ENCODE data around the gene PET100.

The PET100 gene

DNA sequence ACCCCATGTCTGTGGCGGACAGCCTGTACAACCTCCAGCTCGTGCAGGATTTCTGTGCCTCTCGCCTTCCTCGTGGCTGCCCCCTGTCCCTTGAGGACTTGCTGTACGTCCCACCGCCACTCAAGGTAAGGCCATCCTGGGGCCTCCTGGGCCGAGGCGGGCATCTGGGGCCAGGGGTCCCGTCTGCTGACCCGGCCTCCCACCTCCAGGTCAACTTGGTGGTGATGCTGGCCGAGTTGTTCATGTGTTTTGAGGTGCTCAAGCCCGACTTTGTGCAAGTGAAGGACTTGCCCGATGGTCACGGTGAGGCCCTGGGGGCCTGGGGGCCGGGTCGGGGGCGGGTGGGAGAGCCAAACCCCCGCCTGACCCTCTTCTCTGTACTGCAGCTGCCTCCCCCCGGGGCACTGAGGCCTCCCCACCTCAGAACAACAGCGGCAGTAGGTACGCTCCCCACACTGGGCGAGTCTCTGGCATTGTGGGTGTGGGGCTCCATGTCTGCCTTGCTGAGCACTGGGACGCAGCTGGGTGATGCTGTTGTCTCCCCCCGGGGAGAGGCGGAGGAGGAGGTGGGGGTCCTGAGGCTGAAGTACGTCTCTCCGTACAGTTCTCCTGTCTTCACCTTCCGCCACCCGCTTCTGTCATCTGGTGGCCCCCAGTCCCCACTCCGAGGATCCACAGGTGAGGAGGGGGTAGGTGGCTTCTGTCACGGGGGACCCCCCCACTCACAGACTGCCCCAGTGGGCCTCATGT lies 18.9 kb upstream of the PET100 start:
- intact Hi-C loops (cut with DNase I), result no loop called here
- no peak for DNase-seq

DNA sequence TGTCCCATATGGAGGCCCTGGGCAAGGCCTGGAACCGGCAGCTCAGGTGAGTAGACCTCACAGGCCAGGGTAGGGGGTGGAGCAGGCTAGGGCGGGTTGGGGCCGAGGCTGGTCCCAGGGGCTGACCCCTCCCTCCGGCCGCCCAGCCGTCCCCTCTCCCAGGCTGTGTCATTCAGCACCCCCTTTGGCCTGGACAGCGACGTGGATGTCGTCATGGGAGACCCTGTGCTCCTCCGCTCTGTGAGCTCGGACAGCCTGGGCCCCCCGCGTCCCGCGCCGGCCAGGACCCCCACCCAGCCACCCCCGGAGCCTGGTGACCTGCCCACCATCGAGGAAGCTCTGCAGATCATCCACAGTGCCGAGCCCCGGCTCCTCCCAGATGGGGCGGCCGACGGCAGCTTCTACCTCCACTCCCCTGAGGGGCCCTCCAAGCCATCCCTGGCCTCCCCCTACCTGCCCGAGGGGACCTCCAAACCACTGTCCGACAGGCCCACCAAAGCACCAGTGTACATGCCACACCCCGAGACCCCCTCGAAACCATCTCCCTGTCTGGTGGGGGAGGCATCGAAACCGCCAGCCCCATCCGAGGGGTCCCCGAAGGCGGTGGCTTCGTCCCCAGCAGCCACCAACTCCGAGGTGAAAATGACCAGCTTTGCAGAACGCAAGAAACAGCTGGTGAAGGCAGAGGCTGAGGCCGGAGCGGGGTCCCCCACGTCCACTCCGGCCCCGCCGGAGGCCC lies 17.9 kb upstream of the PET100 start:
- intact Hi-C loops (cut with DNase I), result no loop called here
- DNase-seq, result no peak

DNA sequence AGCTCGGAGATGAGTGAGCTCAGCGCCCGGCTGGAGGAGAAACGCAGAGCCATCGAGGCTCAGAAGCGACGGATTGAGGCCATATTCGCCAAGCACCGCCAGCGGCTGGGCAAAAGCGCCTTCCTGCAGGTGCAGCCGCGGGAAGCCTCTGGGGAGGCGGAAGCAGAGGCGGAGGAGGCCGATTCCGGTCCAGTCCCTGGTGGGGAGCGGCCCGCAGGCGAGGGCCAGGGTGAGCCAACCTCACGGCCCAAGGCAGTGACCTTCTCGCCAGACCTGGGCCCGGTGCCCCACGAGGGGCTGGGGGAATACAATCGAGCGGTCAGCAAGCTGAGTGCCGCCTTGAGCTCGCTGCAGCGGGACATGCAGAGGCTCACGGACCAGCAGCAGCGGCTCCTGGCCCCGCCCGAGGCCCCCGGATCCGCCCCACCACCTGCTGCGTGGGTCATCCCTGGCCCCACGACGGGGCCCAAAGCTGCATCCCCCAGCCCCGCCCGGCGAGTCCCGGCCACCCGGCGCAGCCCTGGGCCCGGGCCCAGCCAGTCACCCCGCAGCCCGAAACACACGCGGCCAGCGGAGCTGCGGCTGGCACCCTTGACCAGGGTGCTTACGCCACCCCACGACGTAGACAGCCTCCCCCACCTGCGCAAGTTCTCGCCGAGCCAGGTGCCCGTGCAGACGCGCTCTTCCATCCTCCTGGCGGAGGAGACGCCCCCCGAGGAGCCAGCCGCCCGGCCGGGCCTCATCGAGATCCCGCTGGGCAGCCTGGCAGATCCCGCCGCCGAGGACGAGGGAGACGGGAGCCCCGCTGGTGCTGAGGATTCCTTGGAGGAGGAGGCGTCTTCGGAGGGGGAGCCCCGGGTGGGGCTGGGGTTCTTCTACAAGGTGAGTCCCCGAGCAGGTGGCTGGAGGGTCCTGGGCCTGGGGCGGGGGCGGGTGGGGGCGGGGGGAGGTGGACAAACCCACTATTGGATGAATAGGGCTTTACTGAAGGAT lies 17.0 kb upstream of the PET100 start:
- DNase-seq, result no peak
- intact Hi-C loops (cut with DNase I), result no loop called here

DNA sequence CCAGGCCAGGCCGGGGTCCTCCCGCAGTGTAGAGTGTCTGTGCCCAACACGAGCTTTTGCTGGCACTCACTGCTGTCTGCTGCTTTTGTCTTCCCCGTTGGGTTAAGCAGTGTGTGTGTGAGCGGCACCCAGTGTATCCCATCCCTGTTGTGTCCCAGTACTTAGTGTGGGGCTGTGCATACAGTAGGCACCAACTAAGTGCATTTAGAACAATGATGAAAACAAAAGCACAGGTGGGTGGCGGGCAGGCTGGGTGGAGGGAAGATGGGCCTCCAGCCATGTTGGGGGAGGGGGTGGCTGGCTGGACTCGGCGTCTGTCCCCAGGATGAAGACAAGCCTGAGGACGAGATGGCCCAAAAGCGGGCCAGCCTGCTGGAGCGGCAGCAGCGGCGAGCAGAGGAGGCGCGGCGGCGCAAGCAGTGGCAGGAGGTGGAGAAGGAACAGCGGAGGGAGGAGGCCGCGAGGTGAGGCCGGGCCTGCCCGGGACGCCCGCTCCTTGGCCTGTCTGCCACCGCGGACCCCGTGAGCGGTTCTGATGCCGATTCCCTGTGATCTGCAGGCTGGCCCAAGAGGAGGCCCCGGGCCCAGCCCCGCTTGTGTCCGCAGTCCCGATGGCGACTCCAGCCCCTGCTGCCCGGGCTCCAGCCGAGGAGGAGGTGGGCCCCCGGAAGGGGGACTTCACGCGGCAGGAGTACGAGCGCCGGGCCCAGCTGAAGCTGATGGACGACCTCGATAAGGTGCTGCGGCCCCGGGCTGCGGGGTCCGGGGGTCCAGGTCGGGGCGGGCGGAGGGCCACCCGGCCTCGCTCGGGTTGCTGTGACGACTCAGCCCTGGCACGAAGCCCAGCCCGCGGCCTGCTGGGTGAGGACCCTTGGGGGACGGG lies 14.5 kb upstream of the PET100 start:
- intact Hi-C loops (cut with DNase I), result no loop called here
- no peak for DNase-seq

DNA sequence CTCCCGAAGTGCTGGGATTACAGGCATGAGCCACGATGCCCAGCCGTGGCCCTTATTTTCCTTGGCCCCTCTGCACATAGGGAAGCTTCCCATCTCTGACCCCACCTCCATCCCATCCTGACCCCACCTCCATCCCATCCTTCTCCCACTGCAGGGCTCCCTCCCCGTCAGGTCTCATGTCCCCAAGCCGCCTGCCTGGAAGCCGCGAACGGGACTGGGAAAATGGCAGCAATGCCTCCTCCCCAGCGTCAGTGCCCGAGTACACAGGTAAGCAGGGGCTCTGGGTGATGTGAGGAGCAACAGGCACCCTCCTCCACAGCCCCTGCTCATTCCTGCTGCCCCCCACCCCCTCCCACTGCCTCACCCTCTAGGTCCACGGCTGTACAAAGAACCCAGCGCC lies 12.4 kb upstream of the PET100 start:
- intact Hi-C loops (cut with DNase I), result no loop called here

DNA sequence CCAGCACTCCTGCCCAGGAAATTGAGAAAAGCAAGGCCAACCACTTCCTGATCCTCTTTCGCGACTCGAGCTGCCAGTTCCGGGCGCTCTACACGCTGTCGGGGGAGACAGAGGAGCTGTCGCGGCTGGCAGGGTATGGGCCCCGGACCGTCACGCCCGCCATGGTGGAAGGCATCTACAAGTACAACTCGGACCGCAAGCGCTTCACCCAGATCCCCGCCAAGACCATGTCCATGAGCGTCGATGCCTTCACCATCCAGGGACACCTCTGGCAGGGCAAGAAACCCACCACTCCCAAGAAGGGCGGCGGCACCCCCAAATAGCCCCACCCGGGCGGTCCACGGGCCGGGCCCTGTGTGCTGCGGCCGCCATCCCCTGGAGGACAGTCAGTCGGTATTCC lies 11.9 kb upstream of the PET100 start:
- DNase-seq, result no peak
- intact Hi-C loops (cut with DNase I), result no loop called here

More for the DNA sequence above, 12.4 kb upstream of the PET100 start:
- DNase-seq, result no peak

DNA sequence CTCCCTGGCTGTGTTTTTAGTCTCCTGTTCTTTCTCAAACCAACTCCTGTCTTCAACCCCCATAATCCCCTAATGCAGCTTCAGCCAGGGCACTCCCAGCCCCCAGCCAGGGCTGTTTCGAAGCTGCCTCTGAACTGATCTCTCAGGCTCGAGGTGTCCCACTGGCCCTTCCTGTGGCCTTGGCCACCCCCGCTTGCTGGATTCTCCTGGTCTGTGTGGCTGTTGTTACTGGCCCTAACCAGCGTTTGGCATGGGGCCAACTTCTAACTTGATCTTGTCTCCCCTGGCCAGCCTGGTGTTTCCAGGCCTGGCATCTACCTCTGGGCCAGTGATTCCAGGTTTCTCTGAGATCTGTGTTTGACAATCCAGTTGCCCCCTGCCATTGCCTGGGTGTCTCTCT lies 11.2 kb upstream of the PET100 start:
- peak in 5 of 42 donors; percentile 22 to 59 (median 29) for DNase-seq
- intact Hi-C loops (cut with DNase I), result no loop called here

DNA sequence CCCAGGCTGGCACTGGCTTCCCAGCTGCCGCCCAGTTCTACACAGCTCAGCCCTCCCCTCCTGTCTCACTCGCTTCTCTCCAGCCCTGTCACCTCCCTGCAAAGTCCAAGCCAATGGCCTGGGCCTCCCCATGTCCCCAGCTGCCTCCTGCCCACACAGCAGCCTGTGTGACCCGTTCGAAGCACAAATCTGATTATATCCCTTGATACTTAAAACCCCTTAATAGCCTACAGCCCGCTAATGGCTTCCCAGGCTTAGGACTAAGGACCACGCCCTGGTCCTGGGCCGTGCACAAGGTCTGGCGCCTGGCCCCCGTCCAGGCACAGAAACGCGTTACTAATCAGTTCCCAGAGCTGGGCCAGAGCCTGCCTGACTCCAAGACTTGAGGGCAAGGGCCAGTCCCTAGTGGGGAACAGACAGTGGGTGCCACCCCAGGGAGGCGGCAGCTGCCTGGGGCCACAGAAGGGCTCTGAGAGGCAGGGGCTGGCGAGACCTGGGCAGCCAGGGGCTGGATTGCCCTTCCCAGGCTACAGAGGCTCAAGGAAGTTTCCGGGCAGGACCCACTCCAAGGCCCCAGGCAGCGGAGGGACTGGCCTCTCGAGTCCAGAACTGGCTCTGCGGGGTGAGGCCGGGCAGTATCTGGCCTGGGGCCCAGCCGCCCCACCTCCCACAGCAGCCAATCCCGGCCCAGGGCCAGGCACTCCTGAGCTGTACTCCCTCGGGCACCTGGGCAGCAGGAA lies 10.7 kb upstream of the PET100 start:
- intact Hi-C loops (cut with DNase I), result no loop called here
- peak in 4 of 42 donors; percentile 7 to 43 (median 30) for DNase-seq

DNA sequence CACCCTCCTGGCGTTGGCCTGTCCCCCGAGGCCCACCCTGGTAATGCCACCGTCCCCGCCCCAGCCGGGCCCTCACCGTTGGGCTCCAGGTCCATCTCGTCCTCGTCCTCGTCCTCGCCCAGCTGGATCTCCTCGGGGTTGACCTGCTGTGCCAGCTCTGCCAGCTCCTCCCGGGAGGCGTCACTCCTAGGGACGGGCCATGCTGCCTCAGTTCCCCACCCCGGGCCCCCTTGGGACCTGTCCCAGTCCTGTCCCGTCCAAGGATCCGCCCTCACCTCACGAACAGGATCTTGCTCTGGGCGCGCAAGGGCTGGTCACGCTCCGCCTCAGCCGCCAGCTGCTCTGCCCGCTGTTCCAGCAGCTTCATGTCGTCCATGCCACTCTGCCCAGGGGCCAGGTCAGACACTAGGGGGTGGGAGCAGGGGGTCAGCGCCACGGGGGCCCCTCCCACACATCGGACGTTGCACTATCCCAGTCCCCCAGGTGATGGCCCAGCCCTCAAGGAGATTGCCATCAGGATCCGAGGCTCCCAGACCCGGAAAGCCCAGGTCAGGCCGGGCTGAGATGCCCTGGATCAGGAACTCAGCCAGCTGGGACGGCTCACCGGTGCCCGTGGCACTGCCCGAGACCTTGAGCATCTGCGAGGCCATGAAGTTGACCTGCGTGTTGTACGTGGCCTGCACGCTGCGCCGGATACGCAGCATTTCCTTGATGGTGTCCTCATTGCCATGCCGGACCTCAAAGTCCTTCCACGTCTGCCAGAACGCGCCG lies 9.7 kb upstream of the PET100 start:
- intact Hi-C loops (cut with DNase I), result no loop called here
- DNase-seq, result no peak

DNA sequence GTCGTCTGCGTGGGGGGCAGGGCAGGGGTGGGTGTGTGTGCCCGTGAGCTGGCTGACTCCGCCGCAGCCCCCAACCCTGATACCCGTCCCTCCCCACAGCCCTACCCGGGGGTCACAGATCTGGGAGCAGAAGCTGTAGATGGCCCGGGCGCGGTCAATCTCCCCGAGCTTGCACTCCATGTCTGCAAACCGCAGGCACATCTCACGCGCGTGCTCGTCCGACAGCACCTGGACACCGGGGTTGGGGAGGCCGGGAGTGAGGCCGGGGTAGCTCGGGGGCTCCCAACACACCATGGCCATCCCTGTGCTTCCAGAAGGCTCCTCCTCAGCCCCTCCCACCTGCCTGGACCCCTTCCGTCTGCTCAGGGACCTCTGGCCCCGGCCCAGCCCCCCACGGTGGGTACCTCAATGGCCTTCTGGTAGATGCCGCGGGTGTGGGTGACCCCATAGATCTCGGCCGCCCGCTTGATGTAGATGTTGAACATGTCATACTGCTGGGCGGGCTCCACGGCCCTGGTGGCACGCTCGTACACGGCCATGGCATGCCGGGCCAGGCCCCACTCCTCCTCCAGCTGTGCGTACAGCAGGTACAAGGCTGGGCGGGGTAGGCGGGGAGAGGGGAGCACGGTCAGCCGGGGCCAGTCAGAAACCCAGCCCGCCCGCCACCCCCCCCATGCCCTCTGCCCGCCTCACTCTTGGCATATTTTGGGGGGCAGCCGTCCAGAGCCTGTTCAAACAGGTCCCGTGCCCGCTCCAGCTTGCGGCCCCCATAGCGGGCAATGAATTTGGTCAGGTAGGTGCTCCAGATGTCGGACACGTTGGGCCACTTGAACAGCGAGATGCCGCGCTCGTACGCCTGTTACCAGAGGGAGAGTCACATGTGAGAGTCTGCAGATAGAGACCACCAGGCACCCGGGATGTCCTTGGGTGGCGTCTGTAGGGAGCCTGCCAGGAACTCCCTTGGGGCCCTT lies 8.9 kb upstream of the PET100 start:
- DNase-seq, result no peak
- intact Hi-C loops (cut with DNase I), result no loop called here

DNA sequence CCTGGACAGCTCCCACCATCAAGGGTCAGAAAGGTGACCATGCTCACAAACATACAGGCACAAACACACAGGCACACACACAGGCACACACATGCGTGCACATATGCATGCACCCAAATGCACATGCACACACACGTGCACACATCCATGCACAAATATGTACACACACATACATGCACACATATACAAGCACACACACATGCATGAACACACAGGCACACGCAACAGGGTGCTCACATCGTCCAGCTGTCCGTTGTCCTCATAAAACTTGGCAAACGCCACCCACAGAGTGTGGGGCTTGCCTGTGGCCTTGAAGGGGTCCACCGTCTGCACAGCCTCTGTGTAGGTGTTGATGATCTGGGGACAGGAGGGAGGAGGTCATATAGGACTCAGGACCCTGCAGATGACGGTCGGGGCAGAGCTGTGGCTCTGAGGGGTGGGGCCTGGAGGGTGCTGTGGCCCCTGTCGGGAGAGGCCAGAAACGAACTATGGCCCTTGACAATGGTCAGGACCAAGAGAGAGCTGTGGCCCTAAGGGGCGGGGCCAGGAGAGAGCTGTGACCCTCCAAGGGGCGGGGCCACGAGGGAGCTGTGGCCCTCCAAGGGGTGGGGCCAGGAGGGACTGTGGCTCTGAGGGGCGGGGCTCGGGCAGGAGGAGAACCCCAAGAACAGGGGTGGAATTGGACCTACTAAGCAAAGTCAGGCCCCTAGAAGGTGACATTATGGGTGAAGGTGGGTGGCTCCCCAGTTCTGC lies 6.5 kb upstream of the PET100 start:
- intact Hi-C loops (cut with DNase I), result no loop called here
- DNase-seq, result no peak

DNA sequence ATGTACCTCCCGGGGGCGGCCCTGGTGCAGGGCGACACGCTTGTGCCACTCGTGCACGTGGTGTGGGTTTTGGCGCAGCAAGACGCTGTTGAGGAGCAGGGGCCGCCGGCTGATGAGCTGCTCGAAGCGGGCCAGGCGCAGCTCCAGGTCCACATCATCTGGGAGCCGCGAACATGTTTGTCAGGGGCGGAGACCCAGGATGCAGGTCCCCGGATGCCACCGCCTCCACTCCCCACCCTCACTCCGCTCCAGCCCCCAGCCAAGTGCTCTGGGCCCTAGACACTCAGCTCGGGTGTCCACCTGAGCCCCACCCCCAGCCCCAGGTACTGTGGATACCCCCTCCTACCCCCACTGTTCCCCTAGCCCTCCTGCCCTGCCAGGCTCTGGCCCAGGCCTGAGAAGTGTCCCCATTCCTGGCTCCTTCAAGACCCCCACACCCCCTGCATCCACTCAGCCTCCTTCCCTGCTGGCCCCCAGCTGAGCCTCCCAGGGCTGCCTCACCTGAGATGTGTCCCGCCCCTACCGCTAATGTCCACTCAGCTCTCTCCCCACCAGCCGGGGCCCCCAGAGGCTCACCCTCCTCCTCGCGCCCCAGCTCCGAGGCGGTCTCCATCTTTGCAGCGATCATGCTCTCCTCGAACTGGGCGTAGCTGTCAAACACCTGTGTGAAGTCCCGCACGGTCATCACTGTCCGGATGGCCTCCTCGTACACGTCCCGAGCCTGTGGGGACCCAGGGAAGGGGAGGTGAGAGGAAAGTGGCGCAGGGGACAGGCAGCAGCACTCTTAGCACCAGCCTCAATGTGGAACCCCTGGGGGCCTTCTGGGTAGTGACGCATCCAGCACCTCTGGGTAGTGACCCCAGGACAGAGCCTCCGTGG lies 5.6 kb upstream of the PET100 start:
- DNase-seq, result no peak
- intact Hi-C loops (cut with DNase I), result no loop called here

DNA sequence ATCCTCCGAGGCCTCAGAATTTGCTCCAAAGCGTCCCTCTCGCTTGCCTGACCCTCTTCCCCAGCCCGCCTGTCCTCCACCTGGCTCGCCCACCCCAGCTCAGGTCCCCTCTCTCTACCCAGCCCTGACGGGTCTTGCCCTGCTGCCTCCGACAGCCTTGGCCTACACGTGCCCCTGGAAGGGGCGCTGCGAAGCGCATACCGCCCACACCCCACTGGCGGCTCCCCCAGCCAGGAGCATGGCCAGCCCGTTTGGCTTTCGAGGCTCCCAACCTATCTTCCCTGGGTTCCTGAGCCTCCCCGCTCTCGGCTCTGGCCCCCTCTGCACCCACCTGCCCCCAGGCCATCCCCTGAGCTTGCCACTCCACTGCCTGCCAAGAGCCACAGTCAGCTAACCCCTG lies 4.8 kb upstream of the PET100 start:
- DNase-seq, result no peak
- intact Hi-C loops (cut with DNase I), result no loop called here

DNA sequence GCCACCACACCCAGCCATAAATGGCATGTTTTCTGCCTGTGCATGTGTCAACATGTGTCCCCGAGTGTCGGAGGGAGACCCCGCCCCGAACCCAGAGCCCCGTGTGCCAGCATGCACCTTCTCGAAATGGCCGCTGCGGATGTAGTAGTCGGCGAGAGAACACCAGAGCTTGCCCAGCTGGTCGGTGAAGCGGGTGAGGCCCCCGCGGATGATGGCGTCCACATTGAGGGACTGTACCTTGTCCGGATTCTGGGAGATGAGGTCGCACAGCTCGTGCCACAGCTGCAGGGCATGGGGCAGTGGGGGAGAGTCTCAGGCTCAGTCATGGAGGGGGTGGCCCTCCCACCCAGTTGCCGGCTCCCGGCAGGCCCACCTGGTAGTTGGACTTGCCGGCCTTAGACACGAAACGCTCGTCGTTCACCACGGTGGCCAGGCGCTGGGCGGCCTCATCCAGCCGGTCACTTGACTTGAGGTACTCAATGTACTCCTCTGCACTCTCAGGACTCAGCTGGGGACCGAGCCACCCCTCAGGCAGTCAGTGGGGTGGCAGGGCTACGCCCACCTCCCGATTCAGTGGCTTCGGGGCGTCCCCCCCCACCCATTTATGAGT lies 3.7 kb upstream of the PET100 start:
- intact Hi-C loops (cut with DNase I), result no loop called here

More for the DNA sequence above, 3.7 kb upstream of the PET100 start:
- DNase-seq, result no peak

All from head of caudate nucleus (tissue), 42 donors.